Posterior vena cava (tissue), 2 donors: ENCODE measurements around the gene SUPT5H. TPM values are rescaled to one million over a fixed set of nuclear protein-coding genes. Genes with fewer than 3 reads are reported as not detected.

Experiments used
- DNase-seq: peaks from one replicate; pipeline ENCODE4 v3.0.0-alpha.2; 2020; ENCODE audit warnings: low spot score
- intact Hi-C, 2 donors: fragments of 100-400 bp; cut with DNase I; formaldehyde crosslinking; loops; one replicate each; pipeline versions ENCODE4 v1.14.1 to v1.14.2; 2022 to 2023
- total RNA-seq, 2 donors: library from RNA; stranded (reverse); fragmentation: NEBNext Ultra II Directional; extraction: Animal tissue kit (Norgen Biotek cat#: 25700); gene quantifications; one replicate each; pipeline ENCODE4 v1.2.1, GENCODE V29; 2021
- donor health status: DM: yes; HTN: yes; CAD: no.
- donor health status: DM: yes; HTN: yes; CAD: no.

The SUPT5H gene
- total RNA-seq, 2 donors from 2014 or later: 67.0 to 74.9 TPM

- no peak for DNase-seq
- intact Hi-C loops: loop anchor here in 1 of 2 donors (5.0 kb wide), 1 partner anchor 1015 kb away; no protein-coding TSS in a partner anchor
These were observed 61.7 kb downstream of the SUPT5H start for GRCh38 chr19:39506944-39507714.

- no peak for DNase-seq
- intact Hi-C loops: loop anchor here in 1 of 2 donors (5.0 kb wide), 1 partner anchor 1016 kb away; no protein-coding TSS in a partner anchor
These were observed 62.5 kb downstream of the SUPT5H start for GRCh38 chr19:39507715-39508364.

- intact Hi-C loops: loop anchor here in 1 of 2 donors (5.0 kb wide), 1 partner anchor 1016 kb away; no protein-coding TSS in a partner anchor
- no peak for DNase-seq
These were observed 63.2 kb downstream of the SUPT5H start for GRCh38 chr19:39508629-39509028.

GRCh38 chr19:39509233-39509632 lies 63.9 kb downstream of the SUPT5H start:
- no peak for DNase-seq
- intact Hi-C loops: loop anchor here in 1 of 2 donors (5.0 kb wide), 1 partner anchor 1017 kb away; no protein-coding TSS in a partner anchor

DNA sequence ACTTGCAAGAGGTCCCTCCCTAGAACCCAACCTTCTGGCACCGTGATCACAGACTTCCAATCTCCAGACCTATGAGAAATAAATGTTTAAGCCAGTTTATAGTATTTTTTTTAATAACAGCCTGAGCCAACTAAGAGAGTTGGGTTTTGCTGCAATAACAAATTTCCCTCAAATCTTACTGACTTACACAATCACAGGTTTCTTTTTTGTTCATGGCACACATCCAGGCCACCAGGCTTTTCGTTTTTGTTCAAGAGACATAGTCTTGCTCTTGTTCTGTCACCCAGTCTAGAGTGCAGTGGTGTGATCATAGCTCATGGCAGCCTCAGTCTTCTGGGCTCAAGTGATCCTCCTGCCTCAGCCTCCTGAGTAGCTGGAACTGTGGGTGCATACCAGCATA lies 67.6 kb downstream of the SUPT5H start:
- intact Hi-C loops: no loop called here

GRCh38 chr19:39514840-39515550 lies 69.6 kb downstream of the SUPT5H start, which contains the start of gene SELENOV:
Gene SELENOV, plus strand, starts transcription at chr19:39515139. Its CDS starts 74 bp downstream, at chr19:39515213.
- no peak for DNase-seq
- intact Hi-C loops: no loop called here

More for the DNA sequence above, 67.6 kb downstream of the SUPT5H start:
- no peak for DNase-seq

- DNase-seq: no peak
- intact Hi-C loops: no loop called here
These were observed 70.3 kb downstream of the SUPT5H start for GRCh38 chr19:39515551-39516191.

GRCh38 chr19:39516270-39516669 lies 70.9 kb downstream of the SUPT5H start:
- intact Hi-C loops: no loop called here
- no peak for DNase-seq

GRCh38 chr19:39517432-39517831 lies 72.0 kb downstream of the SUPT5H start:
- intact Hi-C loops: no loop called here
- DNase-seq: no peak

DNA sequence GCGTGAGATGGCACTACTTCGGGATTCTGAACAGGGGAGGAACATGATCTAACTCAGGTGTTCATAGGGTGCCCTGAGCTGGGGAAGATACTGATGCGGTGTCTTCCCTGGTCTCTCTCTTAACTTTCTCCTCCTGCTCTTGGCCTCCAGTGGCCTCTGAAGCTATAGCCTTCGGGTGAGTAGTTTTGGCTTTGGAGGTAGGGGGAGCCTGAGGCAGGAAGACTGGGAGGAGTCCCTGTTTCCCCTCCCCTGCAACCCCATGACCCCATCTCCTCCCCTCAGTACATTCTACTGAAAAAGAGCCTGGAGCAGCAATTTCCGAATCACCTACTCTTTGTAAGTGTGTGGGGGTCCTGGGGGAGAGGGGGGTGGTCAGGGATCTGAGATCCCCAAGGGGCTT lies 73.1 kb downstream of the SUPT5H start:
- no peak for DNase-seq
- intact Hi-C loops: no loop called here

DNA sequence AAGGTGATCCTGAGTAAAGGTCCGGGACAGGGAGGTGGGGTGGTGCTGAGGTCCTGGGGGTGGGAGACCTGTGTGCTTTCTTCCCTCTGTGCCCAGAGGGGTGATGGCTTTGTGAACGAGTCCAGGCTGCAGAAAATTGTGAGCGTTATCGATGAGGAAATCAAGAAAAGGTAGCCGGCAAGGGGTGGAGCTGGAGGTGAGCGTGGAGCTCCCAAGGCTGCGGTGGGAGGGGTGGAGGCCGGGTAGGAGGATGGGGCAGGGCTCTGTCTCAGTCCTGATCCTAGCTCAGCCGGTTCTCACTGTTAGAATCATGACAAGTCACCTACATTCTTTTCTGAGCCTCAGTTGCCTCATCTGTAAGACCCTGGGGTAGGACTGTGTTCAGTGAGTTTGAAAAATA lies 73.6 kb downstream of the SUPT5H start:
- intact Hi-C loops: no loop called here
- no peak for DNase-seq

DNA sequence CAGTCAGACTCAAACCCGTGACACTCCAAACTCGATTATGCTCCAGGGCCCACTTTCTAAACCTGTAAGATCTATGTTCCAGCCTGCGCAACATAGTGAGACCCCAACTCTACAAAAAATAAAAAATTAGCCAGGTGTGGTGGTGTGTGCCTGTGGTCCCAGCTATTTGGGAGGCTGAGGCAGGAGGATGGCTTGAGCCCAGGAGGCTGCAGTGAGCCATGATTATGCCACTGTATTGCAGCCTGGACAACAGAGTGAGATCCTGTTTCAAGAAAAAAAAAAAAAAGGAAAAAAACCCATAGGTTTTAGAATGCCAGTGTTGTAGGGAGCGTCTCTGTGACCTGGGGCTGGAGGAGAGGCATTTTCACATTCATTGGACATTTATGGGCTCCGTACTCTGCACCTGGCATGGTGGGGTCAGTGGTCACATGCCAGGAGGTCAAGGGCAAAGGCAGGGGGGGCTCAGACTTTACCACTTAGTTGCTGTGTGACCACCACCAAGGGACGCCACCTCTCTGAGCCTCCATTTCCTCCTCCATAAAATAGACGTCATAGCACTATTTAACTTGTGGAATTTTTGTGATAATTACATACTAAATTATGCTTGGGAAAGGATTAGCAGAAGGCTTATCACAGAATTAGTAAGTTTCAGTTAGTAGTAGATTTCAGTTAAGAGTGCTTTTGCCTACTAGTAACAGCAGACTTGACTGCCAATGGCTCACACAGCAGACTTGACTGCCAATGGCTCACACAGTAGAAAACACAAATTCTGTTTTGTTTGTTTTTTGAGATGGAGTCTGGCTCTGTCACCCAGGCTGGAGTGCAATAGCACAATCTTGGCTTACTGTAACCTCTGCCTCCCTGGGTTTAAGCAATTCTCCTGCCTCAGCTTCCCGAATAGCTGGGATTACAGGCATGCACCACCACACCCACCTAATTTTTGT lies 75.4 kb downstream of the SUPT5H start:
- peak; percentile 58 for DNase-seq
- intact Hi-C loops: no loop called here

GRCh38 chr19:39524495-39524894 lies 79.1 kb downstream of the SUPT5H start:
- intact Hi-C loops: no loop called here
- DNase-seq: peak; percentile 34

DNA sequence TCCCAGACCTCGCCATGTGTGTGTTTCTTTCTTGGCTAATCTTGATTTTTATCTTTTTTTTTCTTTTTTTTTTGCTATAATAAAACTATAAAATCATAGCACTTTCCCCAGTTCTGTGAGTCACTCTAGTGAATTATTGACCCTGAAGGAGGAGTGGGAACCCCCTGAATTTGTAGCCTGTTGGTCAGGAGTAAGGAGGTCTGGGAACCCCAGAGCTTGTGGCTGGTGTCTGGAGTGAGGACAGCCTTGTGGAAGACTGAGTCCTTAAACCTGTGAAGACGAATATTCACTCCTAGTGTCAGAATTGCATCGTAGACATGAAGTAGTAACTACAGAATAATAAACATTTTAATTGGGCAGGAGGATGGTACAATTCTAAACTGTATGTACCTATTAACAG lies 79.8 kb downstream of the SUPT5H start:
- peak; percentile 11 for DNase-seq
- intact Hi-C loops: no loop called here
